Mammary epithelial cell (primary cell): ENCODE measurements around the gene CLDN8.

ENCODE experiments used
- EZH2 ChIP-seq: IDR thresholded peaks from 2 replicates; pipeline ENCODE4 v1.6.1; 2012; ENCODE audit warnings: low read length, inconsistent platforms, borderline replicate concordance
- TF ChIP-seq, protein P1 (sequence below), 2 donors: IDR thresholded peaks in 1 of 2; conservative IDR thresholded peaks in 1 of 2; 2 replicates each; pipeline ENCODE4 v1.5.1; 2011 to 2012; ENCODE audit warnings: inconsistent platforms in 2 of 2, low read length in 2 of 2, mild to moderate bottlenecking in 2 of 2, control low read depth in 1 of 2, low read depth in 1 of 2; ENCODE audit not compliant: insufficient read depth in 1 of 2; ENCODE audit errors: extremely low read depth in 1 of 2

GRCh38 chr21:30168086-30168485 is 47.8 kb downstream of the CLDN8 start:
- TF ChIP-seq, protein P1, sequence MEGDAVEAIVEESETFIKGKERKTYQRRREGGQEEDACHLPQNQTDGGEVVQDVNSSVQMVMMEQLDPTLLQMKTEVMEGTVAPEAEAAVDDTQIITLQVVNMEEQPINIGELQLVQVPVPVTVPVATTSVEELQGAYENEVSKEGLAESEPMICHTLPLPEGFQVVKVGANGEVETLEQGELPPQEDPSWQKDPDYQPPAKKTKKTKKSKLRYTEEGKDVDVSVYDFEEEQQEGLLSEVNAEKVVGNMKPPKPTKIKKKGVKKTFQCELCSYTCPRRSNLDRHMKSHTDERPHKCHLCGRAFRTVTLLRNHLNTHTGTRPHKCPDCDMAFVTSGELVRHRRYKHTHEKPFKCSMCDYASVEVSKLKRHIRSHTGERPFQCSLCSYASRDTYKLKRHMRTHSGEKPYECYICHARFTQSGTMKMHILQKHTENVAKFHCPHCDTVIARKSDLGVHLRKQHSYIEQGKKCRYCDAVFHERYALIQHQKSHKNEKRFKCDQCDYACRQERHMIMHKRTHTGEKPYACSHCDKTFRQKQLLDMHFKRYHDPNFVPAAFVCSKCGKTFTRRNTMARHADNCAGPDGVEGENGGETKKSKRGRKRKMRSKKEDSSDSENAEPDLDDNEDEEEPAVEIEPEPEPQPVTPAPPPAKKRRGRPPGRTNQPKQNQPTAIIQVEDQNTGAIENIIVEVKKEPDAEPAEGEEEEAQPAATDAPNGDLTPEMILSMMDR (conservative IDR thresholded peaks at IDR 0.05 in 1 of 2, IDR thresholded peaks at IDR 0.05 in 1 of 2; ENCODE audit: extremely low read depth in 1 of 2, insufficient read depth in 1 of 2, low read depth in 1 of 2, low read length in 2 of 2): no peak
- no peak for TF ChIP-seq EZH2
